PC-3 (cell line): ENCODE results near the gene RBBP8NL. TPM values are rescaled to one million over a fixed set of nuclear protein-coding genes. Genes with fewer than 3 reads are reported as not detected.

Source experiments
- ATAC-seq: fragments of 200-7000 bp; cut with Tn5 transposase; 2 replicates; pipeline ENCODE4 v1.9.1; 2020; ENCODE audit warnings: mild to moderate bottlenecking, moderate library complexity
- BruUV-seq: library from RNA; stranded (reverse); fragments of 400-500 nt; replicated peaks from 2 replicates; lab custom pipeline; 2021; lab: Mats Ljungman, UMichigan
- CTCF ChIA-PET: fragments of 300-600 bp; sonication (Branson Sonifier 250); formaldehyde crosslinking; loops from one replicate; lab custom pipeline; 2022; ENCODE audit warnings: antibody characterized with exemption; lab: Charles Lee
- POLR2A ChIA-PET: fragments of 300-600 bp; sonication (Branson Sonifier 250); formaldehyde crosslinking; loops from one replicate; lab custom pipeline; 2022; ENCODE audit warnings: antibody characterized with exemption; ENCODE audit not compliant: unreplicated experiment; lab: Charles Lee
- DNase-seq: peaks from one replicate; pipeline ENCODE4 v3.0.0-alpha.2; 2015
- H2AFZ ChIP-seq: fragments of 300-600 bp; sonication (generic); 2 replicates; pipeline ENCODE4 v1.6.0; 2016; ENCODE audit warnings: antibody characterized with exemption, low read length
- H3F3A ChIP-seq: fragments of 300-600 bp; sonication (generic); one replicate; pipeline ENCODE4 v1.6.0; 2017; ENCODE audit warnings: antibody characterized with exemption, low read length, control low read depth, mild to moderate bottlenecking; ENCODE audit not compliant: unreplicated experiment
- H3K27ac ChIP-seq: fragments of 300-600 bp; sonication (generic); 2 replicates; pipeline ENCODE4 v1.5.1; 2016; ENCODE audit warnings: mild to moderate bottlenecking, low read length
- H3K27me3 ChIP-seq: fragments of 300-600 bp; sonication (generic); 2 replicates; pipeline ENCODE4 v1.6.1; 2016; ENCODE audit warnings: low read length, mixed read lengths
- H3K36me3 ChIP-seq: fragments of 300-600 bp; sonication (generic); 2 replicates; pipeline ENCODE4 v1.6.1; 2016; ENCODE audit warnings: low read depth, mixed run types, low read length, mixed read lengths
- H3K4me1 ChIP-seq: fragments of 300-600 bp; sonication (generic); 2 replicates; pipeline ENCODE4 v1.5.1; 2016; ENCODE audit warnings: low read length; ENCODE audit not compliant: insufficient read depth
- H3K4me2 ChIP-seq: fragments of 300-600 bp; sonication (generic); 2 replicates; pipeline ENCODE4 v1.6.0; 2016; ENCODE audit warnings: low read length
- H3K4me3 ChIP-seq: fragments of 300-600 bp; sonication (generic); 2 replicates; pipeline ENCODE4 v1.5.1; 2016; ENCODE audit warnings: mild to moderate bottlenecking, low read length, mixed read lengths
- H3K79me2 ChIP-seq: fragments of 300-600 bp; sonication (generic); 2 replicates; pipeline ENCODE4 v1.6.1; 2017; ENCODE audit warnings: low read length, mixed read lengths
- H3K9ac ChIP-seq: fragments of 300-600 bp; sonication (generic); 2 replicates; pipeline ENCODE4 v1.6.0; 2016; ENCODE audit warnings: mild to moderate bottlenecking, low read length
- H3K9me2 ChIP-seq: fragments of 300-600 bp; sonication (generic); replicated peaks from 2 replicates; pipeline ENCODE4 v1.6.1; 2016; ENCODE audit warnings: mixed run types, low read length, mixed read lengths
- H3K9me3 ChIP-seq: fragments of 300-600 bp; sonication (generic); 2 replicates; pipeline ENCODE4 v1.6.1; 2016; ENCODE audit warnings: low read length, mixed read lengths
- H4K20me1 ChIP-seq: fragments of 300-600 bp; sonication (generic); 2 replicates; pipeline ENCODE4 v1.6.1; 2016; ENCODE audit warnings: low read length, mixed read lengths
- EZH2 ChIP-seq: fragments of 300-600 bp; sonication (generic); IDR thresholded peaks from one replicate; pipeline ENCODE4 v1.6.1; 2017; ENCODE audit warnings: antibody characterized with exemption, mild to moderate bottlenecking, low read length; ENCODE audit not compliant: unreplicated experiment
- EZH2phosphoT487 ChIP-seq: fragments of 300-600 bp; sonication (generic); IDR thresholded peaks from 2 replicates; pipeline ENCODE4 v1.6.1; 2018; ENCODE audit warnings: mild to moderate bottlenecking, antibody characterized with exemption, low read length, borderline replicate concordance
- intact Hi-C: fragments of 100-400 bp; cut with micrococcal nuclease; formaldehyde crosslinking; loops from 2 replicates; pipeline ENCODE4 v1.9.0; 2023
- total RNA-seq: library from RNA; depleted of rRNA; stranded (reverse); fragments of >200 nt; gene quantifications from 2 replicates; pipeline ENCODE4 v1.2.3, GENCODE V29; 2014
- TF ChIP-seq, protein P1 (sequence below): fragments of 300-600 bp; sonication (generic); conservative IDR thresholded peaks from 2 replicates; pipeline ENCODE4 v1.5.1; 2017; ENCODE audit warnings: antibody characterized with exemption, low read depth, mild to moderate bottlenecking, low read length

The RBBP8NL gene
- total RNA-seq, 1 experiment from 2014 or later = 9.4 TPM

DNA sequence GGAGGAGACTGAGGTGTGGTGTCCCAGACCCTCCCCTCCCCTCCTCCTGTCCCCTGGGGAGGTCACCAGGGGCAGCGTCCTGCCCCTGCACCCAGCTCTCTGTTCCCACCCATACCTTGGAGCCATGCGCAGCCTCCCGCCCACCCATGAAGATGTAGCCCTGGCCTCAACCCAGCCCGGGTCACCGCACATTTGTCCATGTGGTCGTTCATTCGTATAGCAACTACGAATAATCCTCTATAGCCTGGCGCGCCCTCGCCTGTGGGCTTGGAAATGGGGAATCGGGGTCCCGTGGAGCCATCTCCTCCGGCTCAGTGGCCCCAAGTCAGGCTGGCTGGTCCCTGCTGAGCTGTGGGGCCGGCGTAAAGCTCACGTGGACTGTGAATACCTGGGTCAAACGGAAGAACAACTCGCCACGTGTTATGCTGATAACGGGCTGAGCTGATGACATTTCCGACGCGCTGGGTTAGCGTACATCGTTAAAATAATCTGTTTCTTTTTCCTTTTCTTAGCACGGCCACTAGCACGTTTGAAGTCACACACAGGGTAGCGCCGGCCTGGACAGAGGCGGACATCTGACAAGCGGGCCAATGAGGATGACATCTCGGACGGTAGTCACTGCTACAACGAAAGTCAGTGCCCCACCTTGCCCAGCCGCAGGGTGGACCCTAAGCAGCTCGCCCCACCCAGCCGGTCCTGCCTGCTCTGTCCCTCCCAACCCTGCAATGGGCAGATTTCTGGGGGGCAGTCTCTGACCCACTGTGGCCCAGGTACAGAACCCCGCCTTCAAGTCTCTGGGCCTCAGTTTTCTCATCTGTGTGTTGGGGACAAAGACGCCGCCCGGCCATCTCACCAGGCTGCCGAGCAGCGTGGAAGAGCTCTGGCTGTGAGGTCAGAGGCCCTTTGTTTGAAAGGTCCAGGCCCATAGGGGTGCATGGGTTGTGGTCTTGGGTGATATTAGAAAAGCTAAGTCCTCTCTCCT is 19.8 kb upstream of the RBBP8NL start:
- Histone ChIP-seq H3K79me2 (no peaks in the 10 kb centered on the region), H3K27me3 (no peaks in the 10 kb centered on the region), H2AFZ (no peak overlapping the region), H3K9ac (no peak overlapping the region), H3K27ac (no peak overlapping the region), H3F3A (no peaks in the 10 kb centered on the region), H3K4me1 (no peaks in the 10 kb centered on the region), H3K4me3 (no peak overlapping the region), H3K9me3 (no peaks in the 10 kb centered on the region), H3K9me2 (no peaks in the 10 kb centered on the region), H3K4me2 (no peak overlapping the region), H4K20me1 (no peaks in the 10 kb centered on the region), H3K36me3 (no peaks in the 10 kb centered on the region)
- TF ChIP-seq EZH2phosphoT487 (no peak), EZH2 (no peak)
- TF ChIP-seq, protein P1, sequence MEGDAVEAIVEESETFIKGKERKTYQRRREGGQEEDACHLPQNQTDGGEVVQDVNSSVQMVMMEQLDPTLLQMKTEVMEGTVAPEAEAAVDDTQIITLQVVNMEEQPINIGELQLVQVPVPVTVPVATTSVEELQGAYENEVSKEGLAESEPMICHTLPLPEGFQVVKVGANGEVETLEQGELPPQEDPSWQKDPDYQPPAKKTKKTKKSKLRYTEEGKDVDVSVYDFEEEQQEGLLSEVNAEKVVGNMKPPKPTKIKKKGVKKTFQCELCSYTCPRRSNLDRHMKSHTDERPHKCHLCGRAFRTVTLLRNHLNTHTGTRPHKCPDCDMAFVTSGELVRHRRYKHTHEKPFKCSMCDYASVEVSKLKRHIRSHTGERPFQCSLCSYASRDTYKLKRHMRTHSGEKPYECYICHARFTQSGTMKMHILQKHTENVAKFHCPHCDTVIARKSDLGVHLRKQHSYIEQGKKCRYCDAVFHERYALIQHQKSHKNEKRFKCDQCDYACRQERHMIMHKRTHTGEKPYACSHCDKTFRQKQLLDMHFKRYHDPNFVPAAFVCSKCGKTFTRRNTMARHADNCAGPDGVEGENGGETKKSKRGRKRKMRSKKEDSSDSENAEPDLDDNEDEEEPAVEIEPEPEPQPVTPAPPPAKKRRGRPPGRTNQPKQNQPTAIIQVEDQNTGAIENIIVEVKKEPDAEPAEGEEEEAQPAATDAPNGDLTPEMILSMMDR = no peak
- intact Hi-C loops = no loop called here
- DNase-seq (no peak), ATAC-seq (no peak)
- ChIA-PET POLR2A (no interaction called here), CTCF (no interaction called here)
- BruUV-seq = no TSS peak

DNA sequence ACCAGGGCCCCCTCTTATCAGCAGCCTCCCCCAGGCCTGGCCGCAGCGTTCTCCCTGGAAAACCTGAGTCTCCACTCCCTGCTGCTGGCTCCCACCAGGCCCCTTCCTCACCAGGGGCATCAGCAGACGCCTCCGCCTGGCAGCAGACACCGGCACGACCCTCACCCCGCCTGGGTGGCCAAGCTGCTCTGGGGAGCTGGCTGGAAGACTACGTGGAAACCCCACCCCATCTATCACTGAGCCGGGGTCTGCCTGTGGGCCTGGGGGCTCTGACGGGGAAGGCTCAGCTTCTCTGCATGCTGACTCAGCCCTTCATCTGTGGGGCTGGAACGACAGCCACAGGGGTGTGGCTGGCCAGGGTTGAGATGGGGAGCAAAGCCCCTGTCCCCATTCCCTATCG is 19.1 kb upstream of the RBBP8NL start:
- Histone ChIP-seq H3K9me3 (no peaks in the 10 kb centered on the region), H3K27ac (no peak overlapping the region), H3K27me3 (no peaks in the 10 kb centered on the region), H3K4me3 (no peak overlapping the region), H3F3A (no peaks in the 10 kb centered on the region), H4K20me1 (no peaks in the 10 kb centered on the region), H3K4me2 (no peak overlapping the region), H2AFZ (no peak overlapping the region), H3K9me2 (no peaks in the 10 kb centered on the region), H3K79me2 (no peaks in the 10 kb centered on the region), H3K4me1 (no peaks in the 10 kb centered on the region), H3K9ac (no peak overlapping the region), H3K36me3 (no peaks in the 10 kb centered on the region)
- TF ChIP-seq EZH2 (no peak), EZH2phosphoT487 (no peak)
- TF ChIP-seq, protein P1 = no peak
- ATAC-seq (no peak), DNase-seq (no peak)
- POLR2A ChIA-PET = no interaction called here
- CTCF ChIA-PET = no interaction called here
- BruUV-seq = no TSS peak
- intact Hi-C loops = no loop called here
